Keratinocyte (primary cell): ENCODE measurements around the gene SLC1A2. TPM values are rescaled to one million over a fixed set of nuclear protein-coding genes. Genes with fewer than 3 reads are reported as not detected.

ENCODE experiments used
- DNase-seq: peaks from one replicate; pipeline ENCODE4 v3.0.0-alpha.2; 2011; ENCODE audit warnings: low read depth, missing footprints, low spot score
- FAIRE-seq: peaks from 2 replicates; lab custom pipeline; 2011; peaks lifted over from hg19 to GRCh38; lab: Jason Lieb, UNC
- H2AFZ ChIP-seq: 2 replicates; pipeline ENCODE4 v1.6.0; 2012; ENCODE audit warnings: low read length, control low read depth, inconsistent platforms; ENCODE audit not compliant: control insufficient read depth
- H3K27ac ChIP-seq: 2 replicates; pipeline ENCODE4 v1.5.1; 2011; ENCODE audit warnings: low read length; ENCODE audit not compliant: control insufficient read depth, insufficient read depth
- H3K27me3 ChIP-seq: 3 replicates; pipeline ENCODE4 v1.6.0; 2011; ENCODE audit warnings: low read length; ENCODE audit not compliant: control insufficient read depth, insufficient read depth; ENCODE audit errors: extremely low read depth
- H3K36me3 ChIP-seq, 2 experiments: 2 replicates in 1 of 2; 3 replicates in 1 of 2; pipeline ENCODE4 v1.5.1; 2011; ENCODE audit warnings: low read length in 2 of 2, mild to moderate bottlenecking in 1 of 2; ENCODE audit not compliant: control insufficient read depth in 2 of 2, insufficient read depth in 2 of 2; ENCODE audit errors: extremely low read depth in 1 of 2
- H3K4me1 ChIP-seq: 3 replicates; pipeline ENCODE4 v1.5.1; 2011; ENCODE audit warnings: low read length; ENCODE audit not compliant: control insufficient read depth, insufficient read depth; ENCODE audit errors: extremely low read depth
- H3K4me2 ChIP-seq: 3 replicates; pipeline ENCODE4 v1.6.0; 2011; ENCODE audit warnings: low read depth, low read length; ENCODE audit not compliant: control insufficient read depth, insufficient read depth; ENCODE audit errors: extremely low read depth
- H3K4me3 ChIP-seq, 3 experiments: fragments of 200-600 bp in 1 of 3; sonication (generic) in 1 of 3; 2 replicates in 2 of 3; 3 replicates in 1 of 3; pipeline ENCODE4 v1.5.1; 2011 to 2016; ENCODE audit warnings: low read length in 3 of 3, mild to moderate bottlenecking in 3 of 3, control low read depth in 2 of 3, inconsistent platforms in 1 of 3, low read depth in 1 of 3, mixed read lengths in 1 of 3, mixed run types in 1 of 3, moderate library complexity in 1 of 3; ENCODE audit not compliant: control insufficient read depth in 2 of 3, insufficient read depth in 2 of 3; ENCODE audit errors: extremely low read depth in 1 of 3
- H3K79me2 ChIP-seq: 2 replicates; pipeline ENCODE4 v1.6.0; 2012; ENCODE audit warnings: low read length; ENCODE audit not compliant: control insufficient read depth, insufficient read depth
- H3K9ac ChIP-seq: 3 replicates; pipeline ENCODE4 v1.6.0; 2011; ENCODE audit warnings: low read length; ENCODE audit not compliant: control insufficient read depth, insufficient read depth; ENCODE audit errors: extremely low read depth
- H3K9me1 ChIP-seq: 3 replicates; pipeline ENCODE4 v1.6.0; 2011; ENCODE audit warnings: low read length; ENCODE audit not compliant: control insufficient read depth, insufficient read depth; ENCODE audit errors: extremely low read depth
- H3K9me3 ChIP-seq: 2 replicates; pipeline ENCODE4 v1.5.1; 2012; ENCODE audit warnings: low read depth, low read length; ENCODE audit not compliant: control insufficient read depth
- H4K20me1 ChIP-seq: 3 replicates; pipeline ENCODE4 v1.6.0; 2011; ENCODE audit warnings: low read length; ENCODE audit not compliant: control insufficient read depth, insufficient read depth; ENCODE audit errors: extremely low read depth
- CTCF ChIP-seq, 3 experiments: IDR thresholded peaks in 1 of 3; conservative IDR thresholded peaks in 1 of 3; optimal IDR thresholded peaks in 1 of 3; 2 replicates in 2 of 3; 3 replicates in 1 of 3; pipeline versions ENCODE3 to v1.5.1; 2011; ENCODE audit warnings: low read length in 3 of 3, mild to moderate bottlenecking in 3 of 3, moderate library complexity in 2 of 3, control low read depth in 1 of 3, inconsistent platforms in 1 of 3; ENCODE audit not compliant: insufficient read depth in 2 of 3; ENCODE audit errors: extremely low read depth in 1 of 3
- EZH2 ChIP-seq: IDR thresholded peaks from one replicate; pipeline ENCODE4 v1.6.1; 2012; ENCODE audit warnings: inconsistent platforms, mild to moderate bottlenecking, low read length, moderate library complexity
- dilution Hi-C: fragments of 300-500 bp; cut with MboI; formaldehyde crosslinking; loops from one replicate; pipeline ENCODE4 v1.7.0; 2020; ENCODE audit warnings: low sequenced_read_pairs; ENCODE audit not compliant: extremely low pct_ligation_motif_present
- polyA plus RNA-seq, 5 experiments: library from polyadenylated mRNA; depleted of rRNA in 3 of 5; stranded (reverse) in 3 of 5; stranded (forward) in 1 of 5; unstranded in 1 of 5; fragments of >200 nt; gene quantifications; 1 replicate in 1 of 5; 2 replicates in 3 of 5; 3 replicates in 1 of 5; pipeline versions ENCODE4 v1.2.1 to v1.2.3, GENCODE V29; 2011 to 2012; ENCODE audit warnings: missing spikeins in 2 of 5, low read depth in 1 of 5, low replicate concordance in 1 of 5

The SLC1A2 gene
- polyA plus RNA-seq, 1 donor (not counting 4 experiments of a cell fraction or from before 2014, with no cell fraction given): under 0.01 TPM

DNA sequence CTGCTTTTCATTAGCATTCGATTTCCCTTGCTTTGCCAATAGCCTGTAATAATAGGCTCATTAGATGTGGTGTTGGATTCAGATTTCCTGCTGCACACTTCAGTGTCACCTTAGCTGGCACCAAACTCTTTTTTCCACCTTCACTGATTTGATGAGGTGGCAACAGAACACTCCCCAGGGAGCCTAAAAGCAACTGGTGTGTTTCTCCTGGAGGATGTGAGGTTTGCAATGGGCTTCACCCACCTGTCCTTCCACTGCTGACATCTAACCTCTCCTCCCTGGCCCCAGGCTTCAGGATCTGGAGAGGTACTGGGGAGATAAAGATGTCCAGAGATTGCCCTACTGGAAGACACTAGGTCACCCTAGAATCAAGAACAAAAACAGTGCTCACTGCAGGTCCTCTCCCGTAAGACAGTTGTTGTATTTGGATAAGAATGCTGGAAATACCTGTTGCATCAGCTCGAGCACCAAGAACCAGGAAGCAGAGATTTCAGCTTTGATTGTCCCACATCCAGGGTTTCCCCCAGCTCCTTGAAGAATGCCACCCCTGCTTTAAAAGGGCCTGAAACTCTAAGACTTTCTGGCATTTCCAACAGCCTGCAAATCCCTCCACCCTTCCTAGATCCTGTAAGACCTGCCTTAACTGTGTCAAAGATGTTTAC is 96.9 kb downstream of the SLC1A2 start:
- peak overlapping the region; percentile 9 for H3K4me2 ChIP-seq
- no peaks in the 10 kb centered on the region for H4K20me1 ChIP-seq
- H3K4me3 ChIP-seq: no peak overlapping the region
- dilution Hi-C loops: no loop called here
- DNase-seq (no peak), FAIRE-seq (no peak)
- peaks cover 25% of the 10 kb centered on the region for H3K4me1 ChIP-seq
- TF ChIP-seq EZH2: no peak
- TF ChIP-seq CTCF (optimal IDR thresholded peaks at IDR 0.05 in 1 of 3, IDR thresholded peaks at IDR 0.05 in 1 of 3, conservative IDR thresholded peaks at IDR 0.05 in 1 of 3; ENCODE audit: extremely low read depth in 1 of 3, insufficient read depth in 2 of 3, low read length in 3 of 3): no peak
- H3K36me3 ChIP-seq: no peaks in the 10 kb centered on the region
- no peaks in the 10 kb centered on the region for H3K9me3 ChIP-seq
- H2AFZ ChIP-seq: no peak overlapping the region
- H3K9me1 ChIP-seq: no peaks in the 10 kb centered on the region
- H3K79me2 ChIP-seq: no peaks in the 10 kb centered on the region
- H3K27ac ChIP-seq: no peak overlapping the region
- no peak overlapping the region for H3K9ac ChIP-seq
- H3K27me3 ChIP-seq: no peaks in the 10 kb centered on the region

DNA sequence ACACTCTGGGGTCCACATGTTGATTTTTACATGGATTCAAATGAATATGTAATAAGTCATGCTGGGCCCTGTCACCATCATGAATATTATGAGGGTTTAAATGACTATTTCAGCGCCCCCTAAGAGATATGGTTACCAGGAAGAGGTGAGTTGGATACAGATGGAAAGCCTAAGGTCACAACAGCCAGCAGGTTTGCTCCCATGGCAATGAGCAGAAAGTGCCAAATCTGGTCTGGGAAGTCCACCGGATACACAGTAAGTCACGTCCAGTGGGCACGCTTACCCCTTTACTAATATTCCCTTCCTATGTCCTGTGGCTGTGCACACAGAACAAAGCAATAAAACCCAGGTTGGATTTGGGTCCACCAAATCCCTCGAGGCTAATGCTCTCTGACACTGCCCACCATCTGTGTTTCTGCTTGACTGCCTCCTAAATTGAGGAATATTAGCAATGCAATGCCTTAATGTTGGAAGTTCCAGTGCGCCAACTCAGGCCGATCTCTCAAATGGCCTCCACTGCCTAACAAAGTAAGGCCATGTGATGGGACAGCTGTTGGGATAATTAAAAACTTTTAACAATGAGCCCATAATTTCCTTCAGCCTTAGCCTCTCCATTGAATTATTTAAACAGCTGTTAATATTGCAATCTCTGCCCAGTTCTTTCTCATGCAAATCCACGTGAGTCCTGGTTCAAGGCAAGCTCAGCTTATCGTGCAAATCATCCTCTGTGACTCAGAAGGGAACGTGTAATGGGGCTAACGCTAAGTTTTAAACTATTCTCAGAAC is 97.6 kb downstream of the SLC1A2 start:
- DNase-seq (no peak), FAIRE-seq (peak; percentile 26)
- no peaks in the 10 kb centered on the region for H4K20me1 ChIP-seq
- no peak overlapping the region for H2AFZ ChIP-seq
- H3K9me3 ChIP-seq: no peaks in the 10 kb centered on the region
- no peak overlapping the region for H3K27ac ChIP-seq
- no peak for TF ChIP-seq EZH2
- no peak for TF ChIP-seq CTCF (optimal IDR thresholded peaks at IDR 0.05 in 1 of 3, IDR thresholded peaks at IDR 0.05 in 1 of 3, conservative IDR thresholded peaks at IDR 0.05 in 1 of 3; ENCODE audit: extremely low read depth in 1 of 3, insufficient read depth in 2 of 3, low read length in 3 of 3)
- peaks cover 25% of the 10 kb centered on the region for H3K4me1 ChIP-seq
- dilution Hi-C loops: no loop called here
- no peaks in the 10 kb centered on the region for H3K27me3 ChIP-seq
- no peak overlapping the region for H3K9ac ChIP-seq
- H3K4me3 ChIP-seq: no peak overlapping the region
- H3K9me1 ChIP-seq: no peaks in the 10 kb centered on the region
- H3K4me2 ChIP-seq: no peak overlapping the region
- H3K36me3 ChIP-seq: no peaks in the 10 kb centered on the region
- H3K79me2 ChIP-seq: no peaks in the 10 kb centered on the region
